ACHN (cell line): Measurements from ENCODE around the gene TMEM132D.
"Not testable (repeated sequence)": the region's sequence is repeated elsewhere in the genome, so short reads cannot be mapped to it uniquely, and the experiment has no call there.

Source experiments
- DNase-seq: peaks from one replicate; pipeline ENCODE4 v3.0.0-alpha.2; 2015
- in situ Hi-C: cut with HindIII; loops from 2 replicates; pipeline ENCODE4 v1.10.0; 2017; ENCODE audit warnings: low sequenced_read_pairs, low pct_ligation_motif_present, low pct_unique_long_range_greater_than_20kb

TMEM132D gene

DNA sequence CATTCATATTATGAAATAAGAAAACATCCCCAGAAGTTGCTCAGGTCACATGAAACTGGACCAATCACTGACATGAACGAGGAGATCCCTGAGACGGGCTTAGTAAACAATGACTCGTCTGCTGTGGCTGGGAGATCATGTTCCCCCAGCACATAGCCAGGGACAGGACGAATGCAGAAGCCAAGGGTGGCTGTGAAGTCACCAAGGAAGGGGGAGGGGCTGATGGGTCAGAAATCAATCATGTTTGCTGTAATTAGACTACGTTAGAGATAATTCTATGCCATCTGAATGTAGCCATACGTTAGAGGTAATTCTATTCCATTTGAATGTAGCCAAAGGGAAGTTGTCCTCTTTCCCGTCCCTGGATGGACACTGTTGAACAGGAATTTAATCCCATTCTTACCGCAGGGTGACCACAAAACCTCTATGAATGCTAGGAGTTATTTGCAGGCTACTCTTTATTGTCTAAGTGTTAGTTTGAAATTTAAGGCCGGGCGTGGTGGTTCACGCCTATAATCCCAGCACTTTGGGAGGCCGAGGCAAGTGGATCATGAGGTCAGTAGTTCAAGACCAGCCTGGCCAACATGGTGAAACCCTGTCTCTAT lies 332.9 kb downstream of the TMEM132D start:
- no peak for DNase-seq
- in situ Hi-C loops: no loop called here

DNA sequence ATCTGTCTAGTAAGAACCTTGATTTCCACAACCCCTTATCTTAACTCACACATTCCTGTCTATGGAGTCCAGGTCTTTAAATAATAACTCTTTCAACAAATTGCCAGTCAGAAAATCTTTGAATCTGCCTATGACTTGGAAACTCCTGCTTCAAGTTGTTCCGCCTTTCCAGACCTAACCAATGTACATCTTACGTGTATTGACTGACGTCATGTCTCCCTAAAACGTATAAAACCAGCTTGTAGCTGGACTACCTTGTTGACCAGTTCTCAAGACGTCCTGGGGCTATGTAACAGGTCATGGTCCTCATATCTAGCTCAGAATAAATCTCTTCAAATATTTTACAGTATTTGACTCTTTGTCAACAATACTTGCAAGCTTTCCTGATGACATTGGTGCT lies 337.0 kb downstream of the TMEM132D start:
- DNase-seq: no peak
- in situ Hi-C loops: no loop called here

DNA sequence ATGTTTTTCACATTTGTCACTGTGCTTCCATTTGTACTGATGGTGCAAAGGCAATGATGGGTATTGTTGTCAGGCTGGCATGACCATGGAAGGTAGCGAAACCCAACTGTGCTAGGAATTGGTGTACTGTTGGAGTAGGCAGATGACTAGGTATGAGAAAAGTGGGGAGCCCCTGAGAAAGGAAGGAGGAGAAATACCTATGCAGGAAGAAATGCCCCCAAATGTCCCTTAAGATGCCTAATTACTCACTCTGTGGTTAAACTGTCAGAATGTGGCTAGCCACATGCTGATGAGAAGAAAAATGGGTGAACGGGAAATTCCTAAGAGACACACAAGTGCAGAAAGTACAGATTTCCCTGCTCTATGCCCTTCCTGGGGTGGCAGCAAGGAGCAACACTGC lies 339.1 kb downstream of the TMEM132D start:
- in situ Hi-C loops: no loop called here
- DNase-seq: no peak

GRCh38 chr12:129563266-129563665 lies 340.6 kb downstream of the TMEM132D start:
- DNase-seq: no peak
- in situ Hi-C loops: no loop called here

DNA sequence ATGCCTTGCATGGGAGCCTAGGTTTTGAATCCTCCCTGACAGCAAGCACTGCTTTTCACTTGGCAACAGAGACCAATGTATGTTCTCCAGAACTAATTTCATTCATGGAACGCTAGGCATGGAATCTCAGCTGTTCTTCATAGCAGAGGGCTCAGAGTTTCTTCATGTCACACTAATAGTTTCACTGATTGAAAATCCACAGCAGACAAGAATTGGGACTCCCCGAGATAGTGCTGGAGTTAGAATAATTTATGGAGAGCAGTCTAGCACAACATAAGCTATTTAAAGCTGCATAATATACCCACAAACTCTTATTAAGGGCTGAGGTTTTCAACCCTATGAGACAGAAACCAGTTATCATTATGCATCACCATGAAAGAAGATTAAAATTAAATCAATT lies 342.5 kb downstream of the TMEM132D start:
- in situ Hi-C loops: no loop called here
- DNase-seq: no peak

DNA sequence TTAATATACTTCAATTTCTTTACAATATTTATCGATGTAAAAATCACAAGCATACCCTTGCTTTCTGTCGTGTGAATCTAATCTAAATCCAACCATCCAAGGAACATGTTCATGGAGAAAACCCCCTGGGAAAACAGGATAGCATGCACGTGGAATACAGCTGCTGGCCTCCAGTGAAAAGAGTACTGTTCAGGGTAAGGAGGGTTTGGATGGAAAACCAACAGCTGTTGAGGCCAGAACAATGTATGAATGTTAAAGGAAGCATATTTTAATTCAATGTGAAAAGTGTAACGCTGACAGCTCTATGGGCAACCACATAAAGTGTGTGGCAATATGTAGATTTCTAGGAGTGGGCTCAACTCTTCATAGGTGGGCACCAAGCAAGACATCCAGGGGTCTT lies 344.0 kb downstream of the TMEM132D start:
- DNase-seq: no peak
- in situ Hi-C loops: no loop called here

- in situ Hi-C loops: no loop called here
- DNase-seq: no peak
Measured at GRCh38 chr12:129558036-129558435, 345.8 kb downstream of the TMEM132D start.

GRCh38 chr12:129556082-129556481 lies 347.7 kb downstream of the TMEM132D start:
- in situ Hi-C loops: no loop called here
- no peak for DNase-seq

- no peak for DNase-seq
- in situ Hi-C loops: no loop called here
Measured at GRCh38 chr12:129552996-129553750, 350.7 kb downstream of the TMEM132D start.

GRCh38 chr12:129551441-129551840 lies 352.4 kb downstream of the TMEM132D start:
- no peak for DNase-seq
- in situ Hi-C loops: no loop called here

GRCh38 chr12:129550353-129550752 lies 353.5 kb downstream of the TMEM132D start:
- in situ Hi-C loops: no loop called here
- no peak for DNase-seq

GRCh38 chr12:129549656-129550055 lies 354.2 kb downstream of the TMEM132D start:
- DNase-seq: no peak
- in situ Hi-C loops: no loop called here

DNA sequence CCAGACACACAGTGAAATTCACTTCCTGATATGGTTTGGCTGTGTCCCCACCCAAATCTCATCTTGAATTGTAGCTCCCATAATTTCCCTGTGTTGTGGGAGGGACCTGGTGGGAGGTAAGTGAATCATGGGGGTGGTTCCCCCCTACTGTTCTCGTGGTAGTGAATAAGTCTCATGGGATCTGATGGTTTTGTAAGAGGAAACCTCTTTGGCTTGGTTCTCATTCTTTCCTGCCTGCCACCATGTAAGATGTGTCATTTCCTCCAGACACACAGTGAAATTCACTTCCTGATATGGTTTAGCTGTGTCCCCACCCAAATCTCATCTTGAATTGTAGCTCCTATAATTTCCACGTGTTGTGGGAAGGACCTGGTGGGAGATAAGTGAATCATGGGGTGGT lies 354.8 kb downstream of the TMEM132D start:
- DNase-seq, in situ Hi-C loops: not testable (repeated sequence)

DNA sequence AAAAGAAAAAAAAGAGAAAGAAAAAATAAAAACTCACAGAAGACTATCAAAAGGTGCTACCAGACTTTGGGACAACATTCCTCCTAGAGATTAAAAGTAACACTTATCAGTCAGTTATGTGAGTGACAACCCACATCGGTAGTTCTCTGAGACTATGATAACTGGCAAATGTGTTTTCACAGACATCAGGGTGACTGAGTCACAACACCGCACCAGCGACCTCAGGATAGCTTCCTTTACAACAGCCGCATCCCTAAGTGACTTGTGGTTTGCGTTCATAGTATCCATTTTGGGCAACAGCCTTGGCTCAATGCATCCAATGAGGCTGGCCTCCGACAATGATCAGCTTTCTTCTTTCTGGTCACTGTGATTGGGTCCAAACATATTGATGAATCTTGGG lies 359.1 kb downstream of the TMEM132D start:
- in situ Hi-C loops: no loop called here
- DNase-seq: no peak

DNA sequence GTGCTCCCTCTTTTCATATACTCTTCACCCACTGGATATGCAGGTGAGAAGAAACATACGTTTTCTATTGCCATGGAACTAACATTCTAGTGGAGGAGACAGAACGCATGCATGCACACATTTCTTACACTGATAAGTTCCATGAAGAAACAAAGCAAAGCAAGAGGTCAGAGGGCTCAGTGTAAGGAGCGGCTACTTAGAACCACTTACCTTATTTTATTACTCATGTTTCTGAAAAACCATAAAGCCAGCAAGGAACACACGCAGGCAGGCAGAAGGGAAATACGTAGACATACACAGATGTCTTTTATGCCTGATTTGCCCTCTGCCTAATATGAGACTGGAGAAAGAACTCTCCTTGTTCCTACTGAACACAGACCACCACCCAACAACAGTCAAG lies 362.9 kb downstream of the TMEM132D start:
- DNase-seq: no peak
- in situ Hi-C loops: no loop called here

GRCh38 chr12:129540249-129540648 lies 363.6 kb downstream of the TMEM132D start:
- DNase-seq: no peak

DNA sequence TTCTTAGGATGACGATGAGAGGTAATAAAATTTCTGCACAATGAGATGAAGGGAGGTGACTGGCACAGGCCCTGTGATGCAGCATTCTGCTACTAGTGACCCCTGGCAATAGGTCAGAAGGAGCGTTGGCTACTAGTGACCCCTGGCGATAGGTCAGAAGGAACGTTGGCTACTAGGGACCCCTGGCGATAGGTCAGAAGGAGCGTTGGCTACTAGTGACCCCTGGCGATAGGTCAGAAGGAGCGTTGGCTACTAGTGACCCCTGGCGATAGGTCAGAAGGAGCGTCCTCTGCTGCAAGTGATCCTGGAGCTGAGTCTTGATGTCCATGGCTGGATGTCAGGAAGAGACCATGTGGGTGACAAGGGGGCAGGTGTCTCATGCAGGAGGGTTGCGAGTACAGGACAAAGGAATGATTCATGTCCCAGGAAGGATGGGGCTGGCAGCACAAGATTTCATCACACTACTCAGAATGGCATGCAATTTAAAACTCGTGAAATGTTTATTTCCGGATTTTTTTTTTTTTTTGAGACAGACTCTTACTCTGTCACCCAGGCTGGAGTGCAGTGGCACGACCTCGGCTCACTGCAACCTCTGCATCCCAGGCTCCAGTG lies 365.0 kb downstream of the TMEM132D start:
- in situ Hi-C loops, DNase-seq: not testable (repeated sequence)

More at GRCh38 chr12:129540249-129540648, 363.6 kb downstream of the TMEM132D start:
- in situ Hi-C loops: no loop called here

GRCh38 chr12:129538137-129538536 lies 365.7 kb downstream of the TMEM132D start:
- no peak for DNase-seq
- in situ Hi-C loops: no loop called here

GRCh38 chr12:129534966-129535750 lies 368.7 kb downstream of the TMEM132D start:
- in situ Hi-C loops: no loop called here

More at GRCh38 chr12:129534966-129535750, 368.7 kb downstream of the TMEM132D start:
- DNase-seq: no peak
